WTC11 (cell line): ENCODE measurements around the gene PIK3R2. TPM values are rescaled to one million over a fixed set of nuclear protein-coding genes. Genes with fewer than 3 reads are reported as not detected.

Source experiments
- ATAC-seq: fragments of 200-7000 bp; cut with Tn5 transposase; 2 replicates; pipeline ENCODE4 v1.10.0; 2021; ENCODE audit warnings: mild to moderate bottlenecking, moderate library complexity
- CTCF ChIA-PET: fragments of 300-600 bp; sonication (Branson Sonifier 250); formaldehyde crosslinking; loops from one replicate; lab custom pipeline; 2021; ENCODE audit warnings: antibody characterized with exemption; lab: Charles Lee
- POLR2A ChIA-PET: fragments of 350-600 bp; sonication (Branson Sonifier 250); formaldehyde crosslinking; loops from one replicate; lab custom pipeline; 2021; ENCODE audit warnings: antibody characterized with exemption; lab: Charles Lee
- DNase-seq: peaks from one replicate; pipeline ENCODE4 v3.0.0; 2021; ENCODE audit warnings: low spot score
- H3K27ac Mint-ChIP-seq: 2 replicates; pipeline ENCODE4 v1.8.0; 2021; ENCODE audit warnings: mixed read lengths
- H3K27me3 Mint-ChIP-seq: 2 replicates; pipeline ENCODE4 v1.8.0; 2021; ENCODE audit warnings: low read depth, mild to moderate bottlenecking, moderate library complexity, mixed read lengths
- H3K36me3 Mint-ChIP-seq: 2 replicates; pipeline ENCODE4 v1.8.0; 2021; ENCODE audit warnings: mixed read lengths
- H3K4me1 Mint-ChIP-seq: 2 replicates; pipeline ENCODE4 v1.8.0; 2022; ENCODE audit warnings: mixed read lengths
- H3K4me3 Mint-ChIP-seq: 2 replicates; pipeline ENCODE4 v1.8.0; 2021; ENCODE audit warnings: mild to moderate bottlenecking, moderate library complexity, mixed read lengths
- H3K9me3 Mint-ChIP-seq: 2 replicates; pipeline ENCODE4 v1.8.0; 2021; ENCODE audit warnings: mixed read lengths
- ESRRA ChIP-seq: sonication (generic); formaldehyde crosslinking; IDR thresholded peaks from 2 replicates; pipeline ENCODE4 v1.8.1; 2022; ENCODE audit warnings: mild to moderate bottlenecking, missing genetic modification reagents, borderline replicate concordance
- NFE2L1 ChIP-seq: sonication (generic); formaldehyde crosslinking; IDR thresholded peaks from 2 replicates; pipeline ENCODE4 v1.8.1; 2023; ENCODE audit warnings: missing genetic modification reagents
- PRRX2 ChIP-seq: fragments of 250-450 bp; sonication (Bioruptor Pico); IDR thresholded peaks from 2 replicates; pipeline ENCODE4 v1.8.0; 2021; ENCODE audit warnings: mild to moderate bottlenecking
- RELA ChIP-seq: sonication (generic); formaldehyde crosslinking; IDR thresholded peaks from 2 replicates; pipeline ENCODE4 v1.8.1; 2022; ENCODE audit warnings: missing genetic modification reagents, mild to moderate bottlenecking, borderline replicate concordance
- SMAD4 ChIP-seq: sonication (generic); formaldehyde crosslinking; IDR thresholded peaks from 2 replicates; pipeline ENCODE4 v1.8.0; 2022; ENCODE audit warnings: mild to moderate bottlenecking, missing genetic modification reagents
- ZNF396 ChIP-seq: fragments of 250-450 bp; sonication (Bioruptor Pico); IDR thresholded peaks from 2 replicates; pipeline ENCODE4 v1.8.0; 2021; ENCODE audit warnings: mild to moderate bottlenecking, moderate library complexity, borderline replicate concordance
- total RNA-seq: library from RNA; stranded (reverse); gene quantifications from 3 replicates; pipeline ENCODE4 v1.2.3, GENCODE V29; 2021
- TF ChIP-seq, protein P1 (sequence below): sonication (generic); formaldehyde crosslinking; IDR thresholded peaks from 2 replicates; pipeline ENCODE4 v1.8.1; 2023; ENCODE audit warnings: mild to moderate bottlenecking, missing genetic modification reagents, borderline replicate concordance
- TF ChIP-seq, protein P2 (sequence below): fragments of 200-600 bp; IDR thresholded peaks from 2 replicates; pipeline ENCODE4 v1.8.0; 2022; ENCODE audit warnings: antibody characterized with exemption
- TF ChIP-seq, protein P3 (sequence below): sonication (generic); formaldehyde crosslinking; IDR thresholded peaks from 2 replicates; pipeline ENCODE4 v1.8.0; 2022; ENCODE audit warnings: mild to moderate bottlenecking, missing genetic modification reagents
- TF ChIP-seq, protein P4 (sequence below): sonication (generic); formaldehyde crosslinking; IDR thresholded peaks from 2 replicates; pipeline ENCODE4 v1.8.1; 2023; ENCODE audit warnings: mild to moderate bottlenecking, moderate library complexity, missing genetic modification reagents
- TF ChIP-seq, protein P5 (sequence below): sonication (generic); formaldehyde crosslinking; IDR thresholded peaks from 2 replicates; pipeline ENCODE4 v1.8.0; 2023; ENCODE audit warnings: missing genetic modification reagents, mild to moderate bottlenecking, borderline replicate concordance
- TF ChIP-seq, protein P6 (sequence below): sonication (generic); formaldehyde crosslinking; IDR thresholded peaks from 2 replicates; pipeline ENCODE4 v1.8.0; 2022; ENCODE audit warnings: mild to moderate bottlenecking, missing genetic modification reagents
- TF ChIP-seq, protein P7 (sequence below): fragments of 250-450 bp; sonication (Bioruptor Pico); IDR thresholded peaks from 2 replicates; pipeline ENCODE4 v1.8.0; 2021; ENCODE audit warnings: mild to moderate bottlenecking

Gene PIK3R2
- total RNA-seq, 1 experiment from 2014 or later = 56.9 TPM

DNA sequence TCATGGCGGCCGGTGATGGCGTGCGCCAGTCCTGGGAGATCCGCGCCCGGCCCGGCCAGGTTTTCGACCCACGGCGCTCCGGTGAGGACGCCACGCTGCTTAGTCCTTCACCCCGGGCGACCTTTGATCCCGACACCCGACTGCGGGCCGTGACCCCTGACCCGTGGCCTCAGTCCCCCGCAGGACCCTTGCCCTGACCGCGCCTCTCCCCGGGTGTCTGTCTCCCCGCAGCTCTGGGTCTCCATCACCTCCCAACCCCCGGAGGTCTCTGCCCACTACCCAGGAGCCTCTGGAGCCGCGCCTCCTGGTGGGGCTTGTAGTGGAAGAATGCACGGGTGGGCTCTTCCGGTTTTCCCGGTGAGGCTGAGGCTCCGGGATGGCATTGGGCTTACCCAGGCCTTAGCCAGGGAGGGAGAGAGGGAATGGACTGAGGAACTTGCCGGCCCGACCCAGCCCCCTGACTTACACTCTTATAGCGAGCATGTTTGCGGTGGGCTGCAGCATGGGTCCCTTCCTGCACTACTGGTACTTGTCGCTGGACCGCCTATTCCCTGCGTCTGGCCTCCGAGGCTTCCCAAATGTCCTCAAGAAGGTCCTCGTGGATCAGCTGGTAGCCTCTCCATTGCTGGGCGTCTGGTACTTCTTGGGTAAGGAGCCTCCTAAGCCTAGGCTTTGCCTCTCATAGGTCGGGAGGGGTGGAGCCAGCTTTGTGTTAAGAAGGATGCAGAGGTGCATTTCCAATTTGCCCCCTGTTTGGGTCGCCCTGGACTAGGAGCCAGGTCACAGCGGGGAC, 40.6 kb downstream of the PIK3R2 start (continued):
- TF ChIP-seq ESRRA (no peak), ZNF396 (no peak), PRRX2 (CRISPR knock-in tag) (no peak), RELA (no peak), SMAD4 (CRISPR knock-in tag) (no peak)
- TF ChIP-seq, protein P1, sequence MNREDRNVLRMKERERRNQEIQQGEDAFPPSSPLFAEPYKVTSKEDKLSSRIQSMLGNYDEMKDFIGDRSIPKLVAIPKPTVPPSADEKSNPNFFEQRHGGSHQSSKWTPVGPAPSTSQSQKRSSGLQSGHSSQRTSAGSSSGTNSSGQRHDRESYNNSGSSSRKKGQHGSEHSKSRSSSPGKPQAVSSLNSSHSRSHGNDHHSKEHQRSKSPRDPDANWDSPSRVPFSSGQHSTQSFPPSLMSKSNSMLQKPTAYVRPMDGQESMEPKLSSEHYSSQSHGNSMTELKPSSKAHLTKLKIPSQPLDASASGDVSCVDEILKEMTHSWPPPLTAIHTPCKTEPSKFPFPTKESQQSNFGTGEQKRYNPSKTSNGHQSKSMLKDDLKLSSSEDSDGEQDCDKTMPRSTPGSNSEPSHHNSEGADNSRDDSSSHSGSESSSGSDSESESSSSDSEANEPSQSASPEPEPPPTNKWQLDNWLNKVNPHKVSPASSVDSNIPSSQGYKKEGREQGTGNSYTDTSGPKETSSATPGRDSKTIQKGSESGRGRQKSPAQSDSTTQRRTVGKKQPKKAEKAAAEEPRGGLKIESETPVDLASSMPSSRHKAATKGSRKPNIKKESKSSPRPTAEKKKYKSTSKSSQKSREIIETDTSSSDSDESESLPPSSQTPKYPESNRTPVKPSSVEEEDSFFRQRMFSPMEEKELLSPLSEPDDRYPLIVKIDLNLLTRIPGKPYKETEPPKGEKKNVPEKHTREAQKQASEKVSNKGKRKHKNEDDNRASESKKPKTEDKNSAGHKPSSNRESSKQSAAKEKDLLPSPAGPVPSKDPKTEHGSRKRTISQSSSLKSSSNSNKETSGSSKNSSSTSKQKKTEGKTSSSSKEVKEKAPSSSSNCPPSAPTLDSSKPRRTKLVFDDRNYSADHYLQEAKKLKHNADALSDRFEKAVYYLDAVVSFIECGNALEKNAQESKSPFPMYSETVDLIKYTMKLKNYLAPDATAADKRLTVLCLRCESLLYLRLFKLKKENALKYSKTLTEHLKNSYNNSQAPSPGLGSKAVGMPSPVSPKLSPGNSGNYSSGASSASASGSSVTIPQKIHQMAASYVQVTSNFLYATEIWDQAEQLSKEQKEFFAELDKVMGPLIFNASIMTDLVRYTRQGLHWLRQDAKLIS (CRISPR knock-in tag) = no peak
- TF ChIP-seq, protein P2, sequence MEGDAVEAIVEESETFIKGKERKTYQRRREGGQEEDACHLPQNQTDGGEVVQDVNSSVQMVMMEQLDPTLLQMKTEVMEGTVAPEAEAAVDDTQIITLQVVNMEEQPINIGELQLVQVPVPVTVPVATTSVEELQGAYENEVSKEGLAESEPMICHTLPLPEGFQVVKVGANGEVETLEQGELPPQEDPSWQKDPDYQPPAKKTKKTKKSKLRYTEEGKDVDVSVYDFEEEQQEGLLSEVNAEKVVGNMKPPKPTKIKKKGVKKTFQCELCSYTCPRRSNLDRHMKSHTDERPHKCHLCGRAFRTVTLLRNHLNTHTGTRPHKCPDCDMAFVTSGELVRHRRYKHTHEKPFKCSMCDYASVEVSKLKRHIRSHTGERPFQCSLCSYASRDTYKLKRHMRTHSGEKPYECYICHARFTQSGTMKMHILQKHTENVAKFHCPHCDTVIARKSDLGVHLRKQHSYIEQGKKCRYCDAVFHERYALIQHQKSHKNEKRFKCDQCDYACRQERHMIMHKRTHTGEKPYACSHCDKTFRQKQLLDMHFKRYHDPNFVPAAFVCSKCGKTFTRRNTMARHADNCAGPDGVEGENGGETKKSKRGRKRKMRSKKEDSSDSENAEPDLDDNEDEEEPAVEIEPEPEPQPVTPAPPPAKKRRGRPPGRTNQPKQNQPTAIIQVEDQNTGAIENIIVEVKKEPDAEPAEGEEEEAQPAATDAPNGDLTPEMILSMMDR = no peak
- TF ChIP-seq, protein P3, sequence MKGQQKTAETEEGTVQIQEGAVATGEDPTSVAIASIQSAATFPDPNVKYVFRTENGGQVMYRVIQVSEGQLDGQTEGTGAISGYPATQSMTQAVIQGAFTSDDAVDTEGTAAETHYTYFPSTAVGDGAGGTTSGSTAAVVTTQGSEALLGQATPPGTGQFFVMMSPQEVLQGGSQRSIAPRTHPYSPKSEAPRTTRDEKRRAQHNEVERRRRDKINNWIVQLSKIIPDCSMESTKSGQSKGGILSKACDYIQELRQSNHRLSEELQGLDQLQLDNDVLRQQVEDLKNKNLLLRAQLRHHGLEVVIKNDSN = no peak
- TF ChIP-seq, protein P4, sequence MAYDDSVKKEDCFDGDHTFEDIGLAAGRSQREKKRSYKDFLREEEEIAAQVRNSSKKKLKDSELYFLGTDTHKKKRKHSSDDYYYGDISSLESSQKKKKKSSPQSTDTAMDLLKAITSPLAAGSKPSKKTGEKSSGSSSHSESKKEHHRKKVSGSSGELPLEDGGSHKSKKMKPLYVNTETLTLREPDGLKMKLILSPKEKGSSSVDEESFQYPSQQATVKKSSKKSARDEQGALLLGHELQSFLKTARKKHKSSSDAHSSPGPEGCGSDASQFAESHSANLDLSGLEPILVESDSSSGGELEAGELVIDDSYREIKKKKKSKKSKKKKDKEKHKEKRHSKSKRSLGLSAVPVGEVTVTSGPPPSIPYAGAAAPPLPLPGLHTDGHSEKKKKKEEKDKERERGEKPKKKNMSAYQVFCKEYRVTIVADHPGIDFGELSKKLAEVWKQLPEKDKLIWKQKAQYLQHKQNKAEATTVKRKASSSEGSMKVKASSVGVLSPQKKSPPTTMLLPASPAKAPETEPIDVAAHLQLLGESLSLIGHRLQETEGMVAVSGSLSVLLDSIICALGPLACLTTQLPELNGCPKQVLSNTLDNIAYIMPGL = no peak
- TF ChIP-seq, protein P5, sequence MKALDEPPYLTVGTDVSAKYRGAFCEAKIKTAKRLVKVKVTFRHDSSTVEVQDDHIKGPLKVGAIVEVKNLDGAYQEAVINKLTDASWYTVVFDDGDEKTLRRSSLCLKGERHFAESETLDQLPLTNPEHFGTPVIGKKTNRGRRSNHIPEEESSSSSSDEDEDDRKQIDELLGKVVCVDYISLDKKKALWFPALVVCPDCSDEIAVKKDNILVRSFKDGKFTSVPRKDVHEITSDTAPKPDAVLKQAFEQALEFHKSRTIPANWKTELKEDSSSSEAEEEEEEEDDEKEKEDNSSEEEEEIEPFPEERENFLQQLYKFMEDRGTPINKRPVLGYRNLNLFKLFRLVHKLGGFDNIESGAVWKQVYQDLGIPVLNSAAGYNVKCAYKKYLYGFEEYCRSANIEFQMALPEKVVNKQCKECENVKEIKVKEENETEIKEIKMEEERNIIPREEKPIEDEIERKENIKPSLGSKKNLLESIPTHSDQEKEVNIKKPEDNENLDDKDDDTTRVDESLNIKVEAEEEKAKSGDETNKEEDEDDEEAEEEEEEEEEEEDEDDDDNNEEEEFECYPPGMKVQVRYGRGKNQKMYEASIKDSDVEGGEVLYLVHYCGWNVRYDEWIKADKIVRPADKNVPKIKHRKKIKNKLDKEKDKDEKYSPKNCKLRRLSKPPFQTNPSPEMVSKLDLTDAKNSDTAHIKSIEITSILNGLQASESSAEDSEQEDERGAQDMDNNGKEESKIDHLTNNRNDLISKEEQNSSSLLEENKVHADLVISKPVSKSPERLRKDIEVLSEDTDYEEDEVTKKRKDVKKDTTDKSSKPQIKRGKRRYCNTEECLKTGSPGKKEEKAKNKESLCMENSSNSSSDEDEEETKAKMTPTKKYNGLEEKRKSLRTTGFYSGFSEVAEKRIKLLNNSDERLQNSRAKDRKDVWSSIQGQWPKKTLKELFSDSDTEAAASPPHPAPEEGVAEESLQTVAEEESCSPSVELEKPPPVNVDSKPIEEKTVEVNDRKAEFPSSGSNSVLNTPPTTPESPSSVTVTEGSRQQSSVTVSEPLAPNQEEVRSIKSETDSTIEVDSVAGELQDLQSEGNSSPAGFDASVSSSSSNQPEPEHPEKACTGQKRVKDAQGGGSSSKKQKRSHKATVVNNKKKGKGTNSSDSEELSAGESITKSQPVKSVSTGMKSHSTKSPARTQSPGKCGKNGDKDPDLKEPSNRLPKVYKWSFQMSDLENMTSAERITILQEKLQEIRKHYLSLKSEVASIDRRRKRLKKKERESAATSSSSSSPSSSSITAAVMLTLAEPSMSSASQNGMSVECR (CRISPR knock-in tag) = peak; percentile 4; the same call in 1 of the 2 replicates

DNA sequence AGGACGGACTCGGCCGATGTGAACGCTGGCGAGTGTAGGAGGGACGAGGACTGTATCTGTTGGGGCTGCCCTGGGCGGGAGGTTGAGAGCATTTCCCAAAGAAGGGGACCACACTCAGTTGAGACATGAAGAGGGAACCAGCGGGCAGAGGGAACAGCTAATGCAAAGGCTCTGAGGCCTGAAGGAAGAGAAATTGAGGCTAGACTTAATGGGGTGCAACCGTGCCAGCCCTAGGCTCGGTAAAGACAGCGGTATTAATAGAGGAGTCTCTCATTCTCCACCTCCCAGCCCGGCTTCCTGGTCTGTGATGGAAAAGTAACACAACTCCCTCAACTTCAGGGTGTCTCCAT, 41.2 kb downstream of the PIK3R2 start:
- H3K27ac Mint-ChIP-seq = peak overlapping the region; percentile 92
- H3K4me3 Mint-ChIP-seq = peak overlapping the region; percentile 82
- POLR2A ChIA-PET = interaction anchor here (1.7 kb wide), 1 partner anchor 30 kb away, joined by 5 read pairs; no protein-coding TSS in a partner anchor
- no peaks in the 10 kb centered on the region for H3K9me3 Mint-ChIP-seq
- ATAC-seq (no peak), DNase-seq (no peak)
- H3K27me3 Mint-ChIP-seq = peaks cover 2% of the 10 kb centered on the region; the same call in 1 of the 2 replicates
- TF ChIP-seq, protein P6, sequence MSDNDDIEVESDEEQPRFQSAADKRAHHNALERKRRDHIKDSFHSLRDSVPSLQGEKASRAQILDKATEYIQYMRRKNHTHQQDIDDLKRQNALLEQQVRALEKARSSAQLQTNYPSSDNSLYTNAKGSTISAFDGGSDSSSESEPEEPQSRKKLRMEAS (CRISPR knock-in tag) = no peak
- TF ChIP-seq, protein P7, sequence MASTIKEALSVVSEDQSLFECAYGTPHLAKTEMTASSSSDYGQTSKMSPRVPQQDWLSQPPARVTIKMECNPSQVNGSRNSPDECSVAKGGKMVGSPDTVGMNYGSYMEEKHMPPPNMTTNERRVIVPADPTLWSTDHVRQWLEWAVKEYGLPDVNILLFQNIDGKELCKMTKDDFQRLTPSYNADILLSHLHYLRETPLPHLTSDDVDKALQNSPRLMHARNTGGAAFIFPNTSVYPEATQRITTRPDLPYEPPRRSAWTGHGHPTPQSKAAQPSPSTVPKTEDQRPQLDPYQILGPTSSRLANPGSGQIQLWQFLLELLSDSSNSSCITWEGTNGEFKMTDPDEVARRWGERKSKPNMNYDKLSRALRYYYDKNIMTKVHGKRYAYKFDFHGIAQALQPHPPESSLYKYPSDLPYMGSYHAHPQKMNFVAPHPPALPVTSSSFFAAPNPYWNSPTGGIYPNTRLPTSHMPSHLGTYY (CRISPR knock-in tag) = no peak
- no peak for TF ChIP-seq NFE2L1 (CRISPR knock-in tag)
- peaks cover 20% of the 10 kb centered on the region for H3K4me1 Mint-ChIP-seq
- CTCF ChIA-PET = interaction anchor here (0.9 to 6.0 kb wide), 9 partner anchors 11 to 192 kb away, joined by 3 to 43 read pairs (median 12); partner anchors contain the start of genes GDF15, JUND and RAB3A
- H3K36me3 Mint-ChIP-seq = peaks cover 15% of the 10 kb centered on the region
